Fibroblast of lung (primary cell): ENCODE measurements around the gene CDKAL1. TPM values are rescaled to one million over a fixed set of nuclear protein-coding genes. Genes with fewer than 3 reads are reported as not detected.

Experiments
- DNase-seq, 2 donors: peaks; one replicate each; pipeline versions ENCODE4 v3.0.0 to v3.0.0-alpha.2; 2010; ENCODE audit warnings: low read depth in 2 of 2
- H2AFZ ChIP-seq: 2 replicates; pipeline ENCODE4 v1.5.1; 2012; ENCODE audit warnings: low read length, control low read depth, inconsistent platforms
- H3K27ac ChIP-seq: 2 replicates; pipeline ENCODE4 v1.5.1; 2011; ENCODE audit warnings: low read length, control low read depth; ENCODE audit not compliant: insufficient read depth
- H3K27me3 ChIP-seq: 2 replicates; pipeline ENCODE4 v1.5.1; 2011; ENCODE audit warnings: mild to moderate bottlenecking, low read length; ENCODE audit not compliant: control insufficient read depth, insufficient read depth
- H3K36me3 ChIP-seq: 2 replicates; pipeline ENCODE4 v1.5.1; 2011; ENCODE audit warnings: low read length; ENCODE audit not compliant: control insufficient read depth, insufficient read depth
- H3K4me1 ChIP-seq: 2 replicates; pipeline ENCODE4 v1.5.1; 2011; ENCODE audit warnings: low read length; ENCODE audit not compliant: control insufficient read depth, insufficient read depth; ENCODE audit errors: extremely low read depth
- H3K4me2 ChIP-seq: 2 replicates; pipeline ENCODE4 v1.5.1; 2011; ENCODE audit warnings: low read length, control low read depth; ENCODE audit not compliant: insufficient read depth; ENCODE audit errors: extremely low read depth
- H3K4me3 ChIP-seq, 4 experiments: fragments of 200-600 bp in 1 of 4; sonication (generic) in 1 of 4; replicated peaks in 1 of 4; 2 replicates each; pipeline ENCODE4 v1.5.1; 2011 to 2016; ENCODE audit warnings: low read length in 4 of 4, low read depth in 3 of 4, mild to moderate bottlenecking in 3 of 4, control low read depth in 2 of 4, inconsistent platforms in 1 of 4, mixed read lengths in 1 of 4; ENCODE audit not compliant: insufficient read depth in 1 of 4; ENCODE audit errors: control extremely low read depth in 1 of 4
- H3K79me2 ChIP-seq: 2 replicates; pipeline ENCODE4 v1.5.1; 2012; ENCODE audit warnings: mild to moderate bottlenecking, low read length, inconsistent platforms; ENCODE audit not compliant: control insufficient read depth, insufficient read depth
- H3K9ac ChIP-seq: 2 replicates; pipeline ENCODE4 v1.5.1; 2011; ENCODE audit warnings: mild to moderate bottlenecking, low read length, control low read depth; ENCODE audit not compliant: insufficient read depth
- H3K9me3 ChIP-seq: 2 replicates; pipeline ENCODE4 v1.5.1; 2012; ENCODE audit warnings: low read depth, low read length; ENCODE audit not compliant: control insufficient read depth, insufficient read depth
- H4K20me1 ChIP-seq: 2 replicates; pipeline ENCODE4 v1.5.1; 2011; ENCODE audit warnings: low read length; ENCODE audit not compliant: control insufficient read depth, insufficient read depth; ENCODE audit errors: extremely low read depth
- EZH2 ChIP-seq: IDR thresholded peaks from 2 replicates; pipeline ENCODE4 v1.5.1; 2012; ENCODE audit warnings: low read length, control low read depth, mild to moderate bottlenecking; ENCODE audit errors: missing control alignments
- polyA plus RNA-seq, 2 donors: library from polyadenylated mRNA; depleted of rRNA in 1 of 2; stranded (reverse) in 1 of 2; unstranded in 1 of 2; fragments of >200 nt; gene quantifications; 2 replicates each; pipeline ENCODE4 v1.2.1, GENCODE V29; 2011 to 2012; ENCODE audit warnings: missing spikeins in 1 of 2
- total RNA-seq: library from RNA; depleted of rRNA; stranded (reverse); fragments of >200 nt; gene quantifications from 2 replicates; pipeline ENCODE4 v1.2.1, GENCODE V29; 2014
- TF ChIP-seq, protein P1 (sequence below), 2 donors: IDR thresholded peaks in 1 of 2; conservative IDR thresholded peaks in 1 of 2; 1 replicate in 1 of 2; 2 replicates in 1 of 2; pipeline ENCODE4 v1.5.1; 2011 to 2012; ENCODE audit warnings: low read length in 2 of 2, control low read depth in 1 of 2, inconsistent platforms in 1 of 2, low read depth in 1 of 2, mild to moderate bottlenecking in 1 of 2

Gene CDKAL1
- total and polyA plus RNA-seq, 2 donors (not counting 1 experiment from before 2014, with no cell fraction given) = 7.4 to 15.0 TPM

DNA sequence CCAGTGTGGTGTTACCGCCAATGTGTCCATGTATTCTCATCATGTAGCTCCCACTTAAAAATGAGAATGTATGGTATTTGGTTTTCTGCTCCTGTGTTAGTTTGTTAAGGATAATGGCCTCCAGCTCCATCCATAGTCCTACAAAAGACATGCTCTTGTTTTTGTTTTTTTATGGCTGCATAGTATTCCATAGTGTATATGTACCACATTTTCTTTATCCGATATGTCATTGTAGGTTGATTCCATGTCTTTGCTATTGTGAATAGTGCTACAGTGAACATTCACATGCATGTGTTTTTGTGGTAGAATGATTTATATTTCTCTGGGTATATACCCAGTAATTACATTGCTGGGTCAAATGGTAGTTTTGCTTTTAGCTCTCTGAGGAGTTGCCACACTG is 207.2 kb downstream of the CDKAL1 start:
- no peak overlapping the region for H3K4me2 ChIP-seq
- no peak for DNase-seq
- H3K36me3 ChIP-seq = no peaks in the 10 kb centered on the region
- H3K4me3 ChIP-seq = no peak overlapping the region
- no peak for TF ChIP-seq EZH2
- TF ChIP-seq, protein P1, sequence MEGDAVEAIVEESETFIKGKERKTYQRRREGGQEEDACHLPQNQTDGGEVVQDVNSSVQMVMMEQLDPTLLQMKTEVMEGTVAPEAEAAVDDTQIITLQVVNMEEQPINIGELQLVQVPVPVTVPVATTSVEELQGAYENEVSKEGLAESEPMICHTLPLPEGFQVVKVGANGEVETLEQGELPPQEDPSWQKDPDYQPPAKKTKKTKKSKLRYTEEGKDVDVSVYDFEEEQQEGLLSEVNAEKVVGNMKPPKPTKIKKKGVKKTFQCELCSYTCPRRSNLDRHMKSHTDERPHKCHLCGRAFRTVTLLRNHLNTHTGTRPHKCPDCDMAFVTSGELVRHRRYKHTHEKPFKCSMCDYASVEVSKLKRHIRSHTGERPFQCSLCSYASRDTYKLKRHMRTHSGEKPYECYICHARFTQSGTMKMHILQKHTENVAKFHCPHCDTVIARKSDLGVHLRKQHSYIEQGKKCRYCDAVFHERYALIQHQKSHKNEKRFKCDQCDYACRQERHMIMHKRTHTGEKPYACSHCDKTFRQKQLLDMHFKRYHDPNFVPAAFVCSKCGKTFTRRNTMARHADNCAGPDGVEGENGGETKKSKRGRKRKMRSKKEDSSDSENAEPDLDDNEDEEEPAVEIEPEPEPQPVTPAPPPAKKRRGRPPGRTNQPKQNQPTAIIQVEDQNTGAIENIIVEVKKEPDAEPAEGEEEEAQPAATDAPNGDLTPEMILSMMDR (conservative IDR thresholded peaks at IDR 0.05 in 1 of 2, IDR thresholded peaks at IDR 0.05 in 1 of 2; ENCODE audit: low read depth in 1 of 2, low read length in 2 of 2) = no peak
- no peaks in the 10 kb centered on the region for H3K79me2 ChIP-seq
- H3K27ac ChIP-seq = no peak overlapping the region
- H4K20me1 ChIP-seq = no peaks in the 10 kb centered on the region
- no peak overlapping the region for H3K9ac ChIP-seq
- H3K9me3 ChIP-seq = no peaks in the 10 kb centered on the region
- H2AFZ ChIP-seq = no peak overlapping the region
- no peaks in the 10 kb centered on the region for H3K4me1 ChIP-seq
- no peaks in the 10 kb centered on the region for H3K27me3 ChIP-seq

DNA sequence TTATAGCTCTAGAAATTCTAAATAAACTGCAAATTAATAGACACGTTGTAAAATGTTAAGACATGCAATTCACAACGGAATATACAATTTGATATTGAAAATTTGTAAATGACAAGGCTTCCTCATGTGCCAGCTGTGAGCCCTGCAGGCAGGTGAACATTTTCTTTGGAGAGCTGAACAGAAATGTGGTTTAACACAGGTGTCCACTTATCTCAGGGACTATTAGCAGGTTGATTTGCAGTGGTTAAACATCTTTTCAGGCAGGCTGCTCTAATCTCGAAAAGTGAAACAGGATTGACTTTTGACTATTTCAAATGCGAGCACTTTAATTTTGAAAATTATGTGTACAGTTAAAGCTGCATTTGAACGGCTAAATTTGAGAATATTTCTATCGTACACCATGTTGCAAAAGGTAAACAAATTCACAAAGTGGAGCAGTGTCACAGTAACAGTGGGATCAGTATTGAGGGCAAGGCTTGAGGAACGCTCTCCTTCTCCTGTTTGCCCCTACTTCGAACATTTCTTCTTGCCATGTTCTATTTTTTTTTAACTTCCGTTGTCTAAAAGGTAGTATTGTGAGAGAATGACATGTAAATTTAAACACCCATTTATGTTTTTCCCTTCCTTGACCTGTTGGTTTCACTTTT is 210.8 kb downstream of the CDKAL1 start:
- no peak overlapping the region for H2AFZ ChIP-seq
- H3K9ac ChIP-seq = no peak overlapping the region
- no peak overlapping the region for H3K4me3 ChIP-seq
- no peak overlapping the region for H3K4me2 ChIP-seq
- no peaks in the 10 kb centered on the region for H3K36me3 ChIP-seq
- TF ChIP-seq, protein P1 (conservative IDR thresholded peaks at IDR 0.05 in 1 of 2, IDR thresholded peaks at IDR 0.05 in 1 of 2; ENCODE audit: low read depth in 1 of 2, low read length in 2 of 2) = no peak
- no peak for TF ChIP-seq EZH2
- DNase-seq = no peak
- H3K27ac ChIP-seq = no peak overlapping the region
- H3K79me2 ChIP-seq = no peaks in the 10 kb centered on the region
- H3K4me1 ChIP-seq = no peaks in the 10 kb centered on the region
- H3K9me3 ChIP-seq = no peaks in the 10 kb centered on the region
- H4K20me1 ChIP-seq = no peaks in the 10 kb centered on the region
- H3K27me3 ChIP-seq = no peaks in the 10 kb centered on the region

DNA sequence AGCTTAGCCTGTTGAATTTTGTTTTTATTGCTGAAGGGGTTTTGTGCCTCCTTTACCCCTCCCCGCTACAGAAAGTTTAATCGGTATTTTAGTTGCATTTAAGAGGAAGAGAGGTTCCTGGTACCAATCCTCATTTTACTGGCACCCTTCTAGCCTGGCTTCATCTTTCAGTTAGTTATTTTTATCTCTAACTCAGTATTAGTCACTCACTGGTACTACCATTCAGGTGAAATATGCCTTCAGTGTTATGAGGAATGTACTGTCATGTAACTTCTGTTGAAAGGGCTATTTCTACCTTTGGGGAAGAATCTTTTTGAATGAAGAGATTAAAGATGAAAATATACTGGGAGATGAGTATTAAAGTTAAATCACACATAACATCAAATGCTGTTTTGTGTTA is 211.8 kb downstream of the CDKAL1 start:
- DNase-seq = peak in 1 of 2 donors; percentile 14
- no peak overlapping the region for H3K4me2 ChIP-seq
- H3K27me3 ChIP-seq = no peaks in the 10 kb centered on the region
- no peaks in the 10 kb centered on the region for H3K79me2 ChIP-seq
- no peaks in the 10 kb centered on the region for H3K36me3 ChIP-seq
- H3K4me3 ChIP-seq = no peak overlapping the region
- H3K27ac ChIP-seq = no peak overlapping the region
- H3K4me1 ChIP-seq = no peaks in the 10 kb centered on the region
- no peak overlapping the region for H2AFZ ChIP-seq
- no peaks in the 10 kb centered on the region for H4K20me1 ChIP-seq
- no peaks in the 10 kb centered on the region for H3K9me3 ChIP-seq
- no peak overlapping the region for H3K9ac ChIP-seq
- TF ChIP-seq EZH2 = no peak
- TF ChIP-seq, protein P1 (conservative IDR thresholded peaks at IDR 0.05 in 1 of 2, IDR thresholded peaks at IDR 0.05 in 1 of 2; ENCODE audit: low read depth in 1 of 2, low read length in 2 of 2) = no peak
